SK-N-SH treated with all-trans-retinoic acid at 6 μM for 48 hours (cell line): ENCODE measurements around the gene GDF2.

Source experiments
- ATAC-seq: fragments of 200-7000 bp; cut with Tn5 transposase; 3 replicates; pipeline ENCODE4 v1.9.1; 2020; ENCODE audit warnings: mild to moderate bottlenecking, moderate library complexity
- ARNTL ChIP-seq: fragments of 450-650 bp; formaldehyde crosslinking; IDR thresholded peaks from 2 replicates; pipeline ENCODE4 v1.5.0; 2020; ENCODE audit warnings: low read depth, mild to moderate bottlenecking, moderate library complexity, borderline replicate concordance
- BACH2 ChIP-seq: fragments of 250-450 bp; sonication (Bioruptor Pico); IDR thresholded peaks from 2 replicates; pipeline ENCODE4 v1.9.0; 2021; ENCODE audit warnings: mild to moderate bottlenecking, borderline replicate concordance
- CSDC2 ChIP-seq: fragments of 250-450 bp; sonication (Bioruptor Pico); IDR thresholded peaks from 2 replicates; pipeline ENCODE4 v1.5.0; 2020; ENCODE audit warnings: mild to moderate bottlenecking, moderate library complexity
- ISL1 ChIP-seq: fragments of 250-450 bp; sonication (Bioruptor Pico); IDR thresholded peaks from 2 replicates; pipeline ENCODE4 v2.1.2; 2022; ENCODE audit warnings: mild to moderate bottlenecking, moderate library complexity
- OSR1 ChIP-seq: fragments of 250-450 bp; sonication (Bioruptor Pico); IDR thresholded peaks from 2 replicates; pipeline ENCODE4 v1.8.0; 2022; ENCODE audit warnings: moderate library complexity, mild to moderate bottlenecking, inconsistent platforms
- PATZ1 ChIP-seq: fragments of 250-450 bp; sonication (Bioruptor Pico); IDR thresholded peaks from 2 replicates; pipeline ENCODE4 v1.8.0; 2020; ENCODE audit warnings: mild to moderate bottlenecking, moderate library complexity, borderline replicate concordance
- PPARA ChIP-seq: fragments of 250-450 bp; sonication (Bioruptor Pico); IDR thresholded peaks from 2 replicates; pipeline ENCODE4 v1.5.0; 2020; ENCODE audit warnings: mild to moderate bottlenecking, borderline replicate concordance
- RARB ChIP-seq: fragments of 250-450 bp; sonication (Bioruptor Pico); IDR thresholded peaks from 2 replicates; pipeline ENCODE4 v1.8.0; 2021; ENCODE audit warnings: mild to moderate bottlenecking, moderate library complexity
- SNAI2 ChIP-seq: fragments of 250-450 bp; sonication (Bioruptor Pico); IDR thresholded peaks from 2 replicates; pipeline ENCODE4 v1.5.0; 2020; ENCODE audit warnings: mild to moderate bottlenecking, moderate library complexity
- TOX ChIP-seq: fragments of 250-450 bp; sonication (Bioruptor Pico); IDR thresholded peaks from 2 replicates; pipeline ENCODE4 v1.8.0; 2021; ENCODE audit warnings: mild to moderate bottlenecking, moderate library complexity, borderline replicate concordance
- TSHZ2 ChIP-seq: fragments of 250-450 bp; sonication (Bioruptor Pico); IDR thresholded peaks from 2 replicates; pipeline ENCODE4 v1.5.0; 2020; ENCODE audit warnings: mild to moderate bottlenecking, moderate library complexity
- ZC3H10 ChIP-seq: fragments of 250-450 bp; sonication (Bioruptor Pico); IDR thresholded peaks from 2 replicates; pipeline ENCODE4 v1.5.1; 2021; ENCODE audit warnings: mild to moderate bottlenecking, moderate library complexity
- ZFP3 ChIP-seq: fragments of 250-450 bp; sonication (Bioruptor Pico); IDR thresholded peaks from 2 replicates; pipeline ENCODE4 v1.5.0; 2020; ENCODE audit warnings: mild to moderate bottlenecking, moderate library complexity
- ZFP30 ChIP-seq: fragments of 450-650 bp; formaldehyde crosslinking; IDR thresholded peaks from 2 replicates; pipeline ENCODE4 v1.5.0; 2022; ENCODE audit warnings: mild to moderate bottlenecking, moderate library complexity
- ZNF565 ChIP-seq: fragments of 450-650 bp; formaldehyde crosslinking; conservative IDR thresholded peaks from 2 replicates; pipeline ENCODE4 v1.5.0; 2020; ENCODE audit warnings: low read depth, mild to moderate bottlenecking, moderate library complexity
- ZNF70 ChIP-seq: fragments of 450-650 bp; formaldehyde crosslinking; IDR thresholded peaks from 2 replicates; pipeline ENCODE4 v1.5.0; 2020; ENCODE audit warnings: mild to moderate bottlenecking, moderate library complexity
- ZNF8 ChIP-seq: fragments of 450-650 bp; formaldehyde crosslinking; IDR thresholded peaks from 2 replicates; pipeline ENCODE4 v1.5.0; 2020; ENCODE audit warnings: mild to moderate bottlenecking, moderate library complexity
- TF ChIP-seq, protein P1 (sequence below): fragments of 250-450 bp; sonication (Bioruptor Pico); IDR thresholded peaks from 2 replicates; pipeline ENCODE4 v1.5.1; 2020; ENCODE audit warnings: low read depth, mild to moderate bottlenecking, moderate library complexity
- TF ChIP-seq, protein P2 (sequence below): fragments of 250-450 bp; sonication (Bioruptor Pico); IDR thresholded peaks from 2 replicates; pipeline ENCODE4 v1.8.0; 2021; ENCODE audit warnings: low read depth, mild to moderate bottlenecking, moderate library complexity, borderline replicate concordance

GDF2 gene

GRCh38 chr10:47371629-47372485 is 49.6 kb downstream of the GDF2 start (continued):
- TF ChIP-seq, protein P1, sequence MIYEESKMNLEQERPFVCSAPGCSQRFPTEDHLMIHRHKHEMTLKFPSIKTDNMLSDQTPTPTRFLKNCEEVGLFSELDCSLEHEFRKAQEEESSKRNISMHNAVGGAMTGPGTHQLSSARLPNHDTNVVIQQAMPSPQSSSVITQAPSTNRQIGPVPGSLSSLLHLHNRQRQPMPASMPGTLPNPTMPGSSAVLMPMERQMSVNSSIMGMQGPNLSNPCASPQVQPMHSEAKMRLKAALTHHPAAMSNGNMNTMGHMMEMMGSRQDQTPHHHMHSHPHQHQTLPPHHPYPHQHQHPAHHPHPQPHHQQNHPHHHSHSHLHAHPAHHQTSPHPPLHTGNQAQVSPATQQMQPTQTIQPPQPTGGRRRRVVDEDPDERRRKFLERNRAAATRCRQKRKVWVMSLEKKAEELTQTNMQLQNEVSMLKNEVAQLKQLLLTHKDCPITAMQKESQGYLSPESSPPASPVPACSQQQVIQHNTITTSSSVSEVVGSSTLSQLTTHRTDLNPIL (CRISPR knock-in tag): no peak
- TF ChIP-seq RARB (CRISPR knock-in tag): no peak

DNA sequence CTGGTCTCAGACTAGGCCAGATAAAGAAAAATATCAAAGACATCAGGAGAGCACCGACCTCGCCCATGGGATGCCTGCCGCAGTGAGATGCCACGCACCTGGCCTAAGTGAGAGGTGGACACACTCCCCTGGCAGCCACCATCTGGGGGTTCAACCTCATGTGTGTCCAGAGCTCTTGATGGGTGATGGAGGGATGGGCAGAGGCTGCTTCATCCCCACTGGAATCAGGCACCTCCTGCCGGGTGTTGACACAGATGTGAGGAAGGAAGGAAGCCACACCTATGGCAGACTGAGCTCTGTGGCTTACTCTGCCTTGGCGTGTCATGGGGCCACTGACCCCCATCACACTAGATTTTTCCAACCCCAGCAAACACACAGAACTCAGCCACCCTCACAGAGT is 50.5 kb downstream of the GDF2 start:
- TF ChIP-seq OSR1 (CRISPR knock-in tag) (no peak), CSDC2 (no peak), ZFP3 (CRISPR knock-in tag) (no peak), PPARA (no peak), ZC3H10 (no peak), PATZ1 (CRISPR knock-in tag) (no peak), ARNTL (CRISPR knock-in tag) (no peak), ZNF70 (no peak), BACH2 (CRISPR knock-in tag) (no peak), ZNF8 (CRISPR knock-in tag) (no peak), TOX (CRISPR knock-in tag) (no peak), TSHZ2 (CRISPR knock-in tag) (no peak), ISL1 (CRISPR knock-in tag) (no peak), ZNF565 (CRISPR knock-in tag) (no peak), RARB (CRISPR knock-in tag) (no peak)
- TF ChIP-seq, protein P2, sequence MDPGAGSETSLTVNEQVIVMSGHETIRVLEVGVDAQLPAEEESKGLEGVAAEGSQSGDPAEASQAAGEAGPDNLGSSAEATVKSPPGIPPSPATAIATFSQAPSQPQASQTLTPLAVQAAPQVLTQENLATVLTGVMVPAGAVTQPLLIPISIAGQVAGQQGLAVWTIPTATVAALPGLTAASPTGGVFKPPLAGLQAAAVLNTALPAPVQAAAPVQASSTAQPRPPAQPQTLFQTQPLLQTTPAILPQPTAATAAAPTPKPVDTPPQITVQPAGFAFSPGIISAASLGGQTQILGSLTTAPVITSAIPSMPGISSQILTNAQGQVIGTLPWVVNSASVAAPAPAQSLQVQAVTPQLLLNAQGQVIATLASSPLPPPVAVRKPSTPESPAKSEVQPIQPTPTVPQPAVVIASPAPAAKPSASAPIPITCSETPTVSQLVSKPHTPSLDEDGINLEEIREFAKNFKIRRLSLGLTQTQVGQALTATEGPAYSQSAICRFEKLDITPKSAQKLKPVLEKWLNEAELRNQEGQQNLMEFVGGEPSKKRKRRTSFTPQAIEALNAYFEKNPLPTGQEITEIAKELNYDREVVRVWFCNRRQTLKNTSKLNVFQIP (CRISPR knock-in tag): no peak
- TF ChIP-seq, protein P1 (CRISPR knock-in tag): no peak
- no peak for ATAC-seq

DNA sequence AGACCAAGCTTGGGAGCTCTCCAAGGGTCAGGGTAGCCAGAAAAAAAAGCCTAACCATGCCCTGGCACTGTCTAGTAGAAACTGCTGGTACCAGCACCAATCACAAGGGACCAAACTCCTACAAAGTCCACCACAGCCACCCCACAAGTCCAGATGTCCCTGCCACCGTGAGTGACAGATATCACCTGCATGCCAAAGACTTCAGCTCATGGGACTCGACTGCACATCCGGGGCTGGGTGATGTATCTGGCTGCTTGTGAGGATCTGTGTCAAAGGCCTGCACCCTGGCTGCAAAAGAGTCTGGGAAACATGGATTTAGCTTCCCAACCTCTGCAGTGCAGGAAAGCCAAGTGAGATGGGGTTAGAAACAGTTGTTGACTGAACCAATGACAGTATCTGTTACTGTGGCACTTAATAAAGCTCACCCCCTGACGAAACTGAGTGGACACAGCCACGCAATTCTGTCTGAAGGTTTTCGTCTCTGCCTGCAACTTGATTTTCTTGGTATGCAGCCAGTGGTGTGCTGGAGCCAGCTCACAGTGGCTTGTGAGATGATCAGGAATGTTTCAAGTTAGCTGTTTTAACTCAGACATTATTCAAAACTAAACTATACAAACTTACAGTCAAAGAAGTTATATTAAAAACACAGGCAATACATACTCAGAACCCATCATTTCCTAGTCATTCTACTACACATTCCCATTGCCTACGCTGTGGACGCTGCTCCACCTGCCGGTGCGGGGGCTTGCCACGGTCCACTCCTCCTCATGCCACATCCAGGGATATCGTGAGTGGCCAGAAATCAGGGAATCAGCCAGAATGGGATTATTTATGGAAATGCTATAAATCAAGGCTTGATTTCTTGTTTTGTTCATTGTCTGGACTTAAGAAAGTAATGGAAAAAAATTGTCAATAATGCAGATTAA is 52.6 kb downstream of the GDF2 start:
- peak; percentile 49 for ATAC-seq
- TF ChIP-seq ZFP3 (CRISPR knock-in tag) (no peak), TSHZ2 (CRISPR knock-in tag) (no peak), ZC3H10 (no peak), ZFP30 (CRISPR knock-in tag) (no peak), ZNF565 (CRISPR knock-in tag) (no peak), SNAI2 (CRISPR knock-in tag) (no peak), BACH2 (CRISPR knock-in tag) (no peak), ZNF8 (CRISPR knock-in tag) (no peak)
- TF ChIP-seq, protein P2 (CRISPR knock-in tag): no peak
